Measurements from ENCODE around the gene NANOS3. TPM values are rescaled to one million over a fixed set of nuclear protein-coding genes. Genes with fewer than 3 reads are reported as not detected.
"Not testable (repeated sequence)": the region's sequence is repeated elsewhere in the genome, so short reads cannot be mapped to it uniquely, and the experiment has no call there.

NANOS3 gene
- polyA plus RNA-seq, 1 experiment: 0.20 TPM

- no peak for DNase-seq (ENCODE audit: low read depth)
- CTCF ChIA-PET: interaction anchor here (1.0 to 1.2 kb wide), 2 partner anchors 10 to 13 kb away, joined by 3 to 4 read pairs; no protein-coding TSS in a partner anchor
- Histone ChIP-seq H3K27me3 (ENCODE audit: control insufficient read depth, insufficient read depth, low read length) (no peaks in the 10 kb centered on the region), H3K4me3 (ENCODE audit: low read depth, low read length) (no peak overlapping the region), H3K36me3 (ENCODE audit: control insufficient read depth, insufficient read depth, low read length) (no peaks in the 10 kb centered on the region)
- POLR2A ChIA-PET: no interaction called here
- no peak for TF ChIP-seq CTCF (IDR thresholded peaks at IDR 0.05; ENCODE audit: insufficient read depth, low read depth, low read length)
These were observed 27.9 kb upstream of the NANOS3 start for GRCh38 chr19:13848798-13849676.

- POLR2A ChIA-PET: no interaction called here
- H3K36me3 ChIP-seq (ENCODE audit: control insufficient read depth, insufficient read depth, low read length): no peaks in the 10 kb centered on the region
- peak overlapping the region; percentile 28 for H3K4me3 ChIP-seq (ENCODE audit: low read depth, low read length)
- no peaks in the 10 kb centered on the region for H3K27me3 ChIP-seq (ENCODE audit: control insufficient read depth, insufficient read depth, low read length)
- DNase-seq (ENCODE audit: low read depth): no peak
- TF ChIP-seq CTCF (IDR thresholded peaks at IDR 0.05; ENCODE audit: insufficient read depth, low read depth, low read length): no peak
- CTCF ChIA-PET: interaction anchor here (1.0 to 1.2 kb wide), 2 partner anchors 9 to 12 kb away, joined by 3 to 4 read pairs; no protein-coding TSS in a partner anchor
These were observed 26.7 kb upstream of the NANOS3 start for GRCh38 chr19:13849991-13850909.

- Histone ChIP-seq H3K36me3 (ENCODE audit: control insufficient read depth, insufficient read depth, low read length) (no peaks in the 10 kb centered on the region), H3K4me3 (ENCODE audit: low read depth, low read length) (peak overlapping the region; percentile 28), H3K27me3 (ENCODE audit: control insufficient read depth, insufficient read depth, low read length) (no peaks in the 10 kb centered on the region)
- peak; percentile 75 for DNase-seq (ENCODE audit: low read depth)
- TF ChIP-seq CTCF (IDR thresholded peaks at IDR 0.05; ENCODE audit: insufficient read depth, low read depth, low read length): no peak
- ChIA-PET POLR2A (no interaction called here), CTCF (interaction anchor here (0.6 to 0.7 kb wide), 5 partner anchors 12 to 688 kb away, joined by 3 to 7 read pairs (median 3); no protein-coding TSS in a partner anchor)
These were observed 25.8 kb upstream of the NANOS3 start for GRCh38 chr19:13850910-13851733.

GRCh38 chr19:13851734-13852114 is 25.2 kb upstream of the NANOS3 start:
- DNase-seq (ENCODE audit: low read depth); H3K4me3 ChIP-seq (ENCODE audit: low read depth, low read length); H3K27me3 ChIP-seq (ENCODE audit: control insufficient read depth, insufficient read depth, low read length); H3K36me3 ChIP-seq (ENCODE audit: control insufficient read depth, insufficient read depth, low read length): not testable (repeated sequence)
- CTCF ChIA-PET: interaction anchor here (0.6 to 1.9 kb wide), 6 partner anchors 10 to 689 kb away, joined by 3 to 10 read pairs (median 3); no protein-coding TSS in a partner anchor
- POLR2A ChIA-PET: interaction anchor here (0.5 kb wide), 1 partner anchor 236 kb away, joined by 3 read pairs; no protein-coding TSS in a partner anchor

GRCh38 chr19:13852171-13852707 is 24.7 kb upstream of the NANOS3 start:
- not testable (repeated sequence) for H3K4me3 ChIP-seq (ENCODE audit: low read depth, low read length); H3K36me3 ChIP-seq (ENCODE audit: control insufficient read depth, insufficient read depth, low read length); H3K27me3 ChIP-seq (ENCODE audit: control insufficient read depth, insufficient read depth, low read length); DNase-seq (ENCODE audit: low read depth)
- ChIA-PET CTCF (interaction anchor here (0.7 to 1.9 kb wide), 4 partner anchors 9 to 221 kb away, joined by 3 to 10 read pairs (median 3); no protein-coding TSS in a partner anchor), POLR2A (interaction anchor here (0.5 kb wide), 1 partner anchor 237 kb away, joined by 3 read pairs; no protein-coding TSS in a partner anchor)
